Anterior cingulate cortex (tissue), 58 donors: ENCODE data around the gene TRMT1.
A peak's percentile ranks its signal among the peaks of the same experiment; 100 is the strongest.
"Not testable (repeated sequence)": the region's sequence is repeated elsewhere in the genome, so short reads cannot be mapped to it uniquely, and the experiment has no call there.

ENCODE experiments used
- DNase-seq, 58 donors: peaks; one replicate each; lab custom pipeline; 2025; lab: John Stamatoyannopoulos, UW

TRMT1 gene

DNA sequence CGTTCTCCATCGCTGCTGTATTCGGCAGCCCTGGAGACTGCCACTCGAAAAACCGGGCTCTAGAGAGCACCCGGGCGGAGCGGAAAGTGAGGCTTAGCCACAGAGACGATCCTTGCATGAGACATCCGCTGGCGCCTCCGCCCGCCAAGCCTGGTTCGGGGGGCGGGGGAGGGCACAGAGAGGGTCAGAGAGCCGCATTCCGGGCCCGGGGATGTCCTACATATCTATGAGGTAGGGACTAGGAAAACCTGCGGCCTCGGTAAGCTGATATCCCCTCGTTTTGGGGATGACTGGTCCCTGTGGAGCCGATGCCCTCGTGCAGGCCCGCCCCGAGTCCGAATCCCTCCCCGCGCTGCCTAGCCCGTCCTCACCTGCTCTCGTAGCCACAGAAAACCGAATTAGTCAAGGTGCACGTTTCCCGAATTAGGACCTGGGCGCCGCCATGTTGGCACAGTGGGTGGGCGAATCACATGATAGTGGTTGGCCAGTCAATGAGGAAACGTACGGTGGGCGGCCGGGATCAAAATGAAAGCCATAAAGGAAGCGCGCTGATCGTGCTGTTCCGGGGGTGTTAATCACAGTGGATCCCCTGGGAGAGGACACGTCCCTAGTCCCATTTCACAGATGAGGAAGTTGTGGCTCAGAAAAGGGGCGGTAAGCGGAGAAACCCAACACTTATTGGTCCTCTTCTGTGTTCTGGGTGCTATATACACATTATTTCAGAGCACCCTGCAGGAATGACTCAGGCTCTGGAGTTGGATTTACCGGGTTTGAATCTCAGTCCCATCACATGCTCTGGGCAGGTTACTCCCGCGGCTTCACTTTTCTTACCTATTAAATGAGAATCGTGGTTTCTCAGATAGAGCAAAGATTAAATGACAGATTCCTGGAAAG lies at the start of gene TRMT1:
TSS of gene TRMT1 (minus strand) at position 459 of the 894 bp plus-strand sequence. CDS start at position 118, 341 bp downstream.
- DNase-seq: peak; percentile 40 to 95 (median 84)

DNA sequence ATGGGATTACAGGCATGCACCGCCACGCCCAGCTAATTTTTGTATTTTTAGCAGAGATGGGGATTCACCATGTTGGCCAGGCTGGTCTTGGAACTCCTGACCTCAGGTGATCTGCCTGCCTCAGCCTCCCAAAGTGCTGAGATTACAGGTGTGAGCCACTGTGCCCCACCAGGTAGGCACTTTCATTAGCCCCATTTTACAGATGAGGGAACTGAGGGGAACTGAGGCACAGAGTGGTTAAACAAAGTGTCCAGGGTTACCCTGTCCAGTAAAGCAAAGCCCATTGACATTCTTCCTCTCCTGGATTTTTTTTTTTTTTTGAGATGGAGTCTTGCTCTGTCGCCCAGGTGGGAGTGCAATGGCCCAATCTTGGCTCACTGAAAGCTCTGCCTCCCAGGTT lies 49.6 kb upstream of the TRMT1 start:
- DNase-seq: not testable (repeated sequence)

DNA sequence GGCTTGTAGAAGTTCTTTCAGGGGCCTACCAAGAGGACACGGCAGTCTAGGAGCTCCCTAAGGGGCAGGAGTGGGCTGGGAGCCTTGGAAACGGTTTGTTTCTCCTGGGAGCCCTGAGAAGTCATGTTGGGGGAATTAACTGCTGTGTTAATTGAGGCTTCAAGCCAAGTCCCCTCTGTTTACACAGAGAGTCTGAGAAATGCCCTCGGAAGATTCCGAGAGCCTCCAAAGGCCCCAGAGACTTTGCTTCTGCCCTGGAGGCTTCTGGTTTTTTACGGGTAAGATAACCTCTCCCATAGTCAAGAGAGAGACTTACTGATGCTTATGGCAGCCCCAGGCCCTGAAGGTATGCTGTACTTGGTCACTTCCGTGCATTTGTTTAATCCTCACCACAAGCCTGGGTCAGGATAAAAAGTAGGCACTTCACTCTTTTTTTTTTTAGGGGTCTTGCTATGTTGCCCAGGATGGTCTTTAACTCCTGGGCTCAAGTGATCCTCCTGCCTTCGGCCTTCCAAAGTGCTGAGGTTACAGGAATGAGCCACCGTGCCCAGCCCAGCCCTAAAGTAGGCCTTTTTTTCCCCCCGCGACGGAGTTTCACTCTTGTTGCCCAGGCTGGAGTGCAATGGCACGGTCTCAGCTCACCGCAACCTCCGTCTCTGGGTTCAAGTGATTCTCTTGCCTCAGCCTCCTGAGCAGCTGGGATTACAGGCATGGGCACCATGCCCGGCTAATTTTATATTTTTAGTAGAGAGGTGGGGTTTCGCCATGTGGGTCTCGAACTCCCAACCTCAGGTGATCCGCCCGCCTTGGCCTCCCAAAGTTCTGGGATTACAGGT lies 48.8 kb upstream of the TRMT1 start:
- no peak for DNase-seq

DNA sequence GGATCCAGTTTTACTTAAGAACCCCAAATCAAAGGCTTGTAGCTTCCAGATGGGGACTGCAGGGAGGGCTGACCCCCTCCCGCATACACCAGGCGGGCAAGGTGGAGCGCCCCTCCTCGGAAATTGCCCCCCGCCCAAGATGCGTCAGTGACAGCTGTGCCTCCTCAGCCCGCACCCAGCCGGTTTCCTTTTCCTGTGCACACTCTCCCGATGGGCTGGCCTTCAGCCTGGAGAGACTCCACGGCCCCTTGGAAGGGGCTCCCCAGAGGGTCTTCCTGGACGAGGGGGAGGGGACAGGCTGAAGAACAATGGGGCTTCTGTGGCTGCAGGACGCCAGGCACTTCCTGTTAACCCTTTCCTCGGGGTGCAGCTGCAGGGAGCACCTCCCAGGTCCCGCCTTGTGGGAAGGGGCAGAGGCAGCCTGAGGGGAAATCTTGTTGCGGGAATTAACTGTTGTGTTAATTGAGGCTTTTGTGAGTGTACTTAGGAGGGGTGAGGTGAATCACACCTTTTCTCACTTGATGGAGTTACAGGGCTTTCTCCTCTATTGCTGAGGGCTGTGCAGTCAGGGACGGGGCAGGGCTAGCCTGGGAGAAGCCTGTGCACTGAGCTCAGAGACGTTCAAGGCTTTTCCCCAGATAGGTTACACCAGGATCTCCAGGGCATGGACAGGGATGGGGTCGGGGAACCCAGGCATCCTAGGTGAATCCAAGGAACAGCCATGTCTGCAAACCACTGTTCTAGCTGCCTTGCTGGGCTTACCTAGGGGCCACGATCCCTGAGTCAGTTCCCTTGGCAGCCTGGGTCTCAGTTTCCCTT lies 48.0 kb upstream of the TRMT1 start:
- DNase-seq: peak in 20 of 58 donors; percentile 9 to 52 (median 26)

DNA sequence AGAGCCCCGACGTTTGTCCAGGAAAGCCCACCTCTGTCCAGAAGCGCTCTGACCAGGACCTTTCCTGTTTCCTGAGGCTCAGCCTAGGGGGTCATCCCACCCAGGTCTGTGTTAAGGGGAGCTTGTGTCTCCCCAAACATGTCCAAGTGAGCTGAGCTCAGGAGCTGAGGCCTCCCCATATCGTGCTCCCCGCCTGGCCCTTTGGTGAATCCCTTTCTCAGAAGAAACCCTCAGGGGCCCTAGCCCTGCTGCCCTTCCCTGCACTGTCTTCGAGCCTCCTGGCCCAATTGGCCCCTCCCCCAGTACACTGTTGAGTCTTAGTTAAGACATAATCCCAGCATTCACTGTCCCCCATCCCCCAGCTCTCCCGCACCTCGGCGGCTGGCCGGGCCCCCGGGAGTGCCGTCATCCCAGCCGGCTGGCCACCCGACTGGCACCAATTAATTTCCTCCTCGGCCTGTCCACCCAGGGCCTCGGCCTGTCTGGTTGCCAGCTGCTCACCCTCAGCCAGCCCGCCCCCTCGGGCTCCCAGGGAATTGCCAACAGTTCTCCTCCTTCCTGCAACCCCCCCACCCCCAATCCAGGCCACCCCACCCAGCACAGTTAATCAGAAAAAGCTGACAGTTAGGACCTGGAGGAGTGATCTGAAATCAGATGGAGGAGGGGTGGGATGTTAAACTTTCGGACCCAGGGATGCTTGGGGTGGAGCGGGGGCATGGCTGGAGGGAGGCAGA lies 47.2 kb upstream of the TRMT1 start:
- peak in 51 of 58 donors; percentile 6 to 76 (median 52) for DNase-seq

DNA sequence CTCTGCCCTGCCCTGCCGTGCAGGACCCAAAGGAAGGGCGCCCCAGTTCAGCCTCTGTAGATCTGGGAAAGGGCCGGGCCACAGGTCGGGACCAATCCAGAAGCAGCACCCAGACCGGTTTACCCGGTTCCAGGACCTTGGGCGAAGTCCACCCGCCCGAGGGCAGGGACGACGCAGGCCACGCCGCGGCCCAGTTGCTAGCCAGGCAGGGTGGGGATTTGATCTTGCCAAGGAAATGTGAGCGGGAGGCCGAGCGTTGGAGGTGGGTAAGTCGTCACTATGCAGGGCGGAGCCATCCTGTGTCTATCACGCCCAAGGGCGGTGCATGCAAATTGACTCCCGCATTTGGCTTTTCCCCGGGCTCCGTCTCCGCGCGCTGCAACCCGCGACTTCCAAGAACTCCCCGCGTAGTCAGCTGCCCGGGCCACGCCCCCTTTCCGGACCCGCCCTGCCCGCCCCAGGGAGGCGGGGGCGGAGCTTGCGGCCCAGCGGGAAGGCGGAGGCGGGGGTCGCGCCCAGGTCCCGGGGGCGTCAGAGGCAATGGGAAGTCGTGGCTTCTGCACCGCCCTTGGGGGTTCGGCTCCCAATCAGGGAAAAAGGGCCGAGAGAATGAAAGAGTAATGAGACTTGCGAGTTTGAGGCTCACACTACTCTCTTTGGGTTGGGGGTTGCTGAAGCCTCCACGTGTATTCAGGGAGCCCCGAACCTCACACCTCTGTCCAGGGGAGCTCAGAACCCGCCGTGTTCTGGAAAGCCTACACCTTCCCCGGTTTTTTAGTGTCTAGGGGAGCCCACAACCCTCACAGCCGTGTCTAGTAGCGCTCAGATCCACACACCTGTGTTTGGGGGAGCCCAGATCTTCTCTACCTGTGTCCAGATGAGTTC lies 46.4 kb upstream of the TRMT1 start:
- peak; percentile 25 to 94 (median 86) for DNase-seq

DNA sequence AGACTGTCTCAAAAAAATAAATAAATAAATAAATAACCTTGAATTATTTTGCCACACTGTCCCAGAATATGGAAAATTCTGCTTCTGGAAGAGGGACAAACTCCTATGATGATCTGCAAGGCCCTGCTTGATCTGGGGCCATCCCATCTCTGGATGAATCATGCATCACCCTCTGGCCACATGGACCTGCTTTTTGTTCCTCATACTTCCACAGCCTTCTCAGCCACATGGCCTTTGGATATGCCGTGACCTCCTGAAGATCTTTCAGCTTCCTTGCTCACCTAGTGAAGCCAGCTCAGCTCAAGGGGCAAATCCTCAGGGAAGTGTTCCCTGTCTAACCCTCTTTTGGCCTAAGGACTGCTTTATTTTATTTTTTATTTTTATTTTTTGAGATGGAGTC lies 44.0 kb upstream of the TRMT1 start:
- no peak for DNase-seq

DNA sequence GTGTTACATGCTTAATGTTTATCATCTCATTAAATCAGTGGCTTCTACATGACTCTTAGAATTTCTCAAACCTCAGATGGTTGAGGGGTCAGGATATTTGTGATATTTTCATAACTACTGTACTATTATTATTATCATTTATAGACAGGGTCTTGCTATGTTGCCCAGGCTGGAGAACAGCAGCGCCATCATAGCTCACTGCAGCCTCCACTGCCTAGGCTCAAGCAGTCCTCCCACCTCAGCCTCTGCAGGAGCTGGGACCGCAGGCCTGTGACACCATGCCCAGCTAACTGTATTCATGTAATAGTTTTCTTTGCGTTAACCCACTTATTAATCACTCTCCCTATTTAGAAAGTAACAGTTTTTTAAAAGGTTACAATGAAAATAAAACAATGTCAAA lies 43.2 kb upstream of the TRMT1 start:
- DNase-seq: no peak

DNA sequence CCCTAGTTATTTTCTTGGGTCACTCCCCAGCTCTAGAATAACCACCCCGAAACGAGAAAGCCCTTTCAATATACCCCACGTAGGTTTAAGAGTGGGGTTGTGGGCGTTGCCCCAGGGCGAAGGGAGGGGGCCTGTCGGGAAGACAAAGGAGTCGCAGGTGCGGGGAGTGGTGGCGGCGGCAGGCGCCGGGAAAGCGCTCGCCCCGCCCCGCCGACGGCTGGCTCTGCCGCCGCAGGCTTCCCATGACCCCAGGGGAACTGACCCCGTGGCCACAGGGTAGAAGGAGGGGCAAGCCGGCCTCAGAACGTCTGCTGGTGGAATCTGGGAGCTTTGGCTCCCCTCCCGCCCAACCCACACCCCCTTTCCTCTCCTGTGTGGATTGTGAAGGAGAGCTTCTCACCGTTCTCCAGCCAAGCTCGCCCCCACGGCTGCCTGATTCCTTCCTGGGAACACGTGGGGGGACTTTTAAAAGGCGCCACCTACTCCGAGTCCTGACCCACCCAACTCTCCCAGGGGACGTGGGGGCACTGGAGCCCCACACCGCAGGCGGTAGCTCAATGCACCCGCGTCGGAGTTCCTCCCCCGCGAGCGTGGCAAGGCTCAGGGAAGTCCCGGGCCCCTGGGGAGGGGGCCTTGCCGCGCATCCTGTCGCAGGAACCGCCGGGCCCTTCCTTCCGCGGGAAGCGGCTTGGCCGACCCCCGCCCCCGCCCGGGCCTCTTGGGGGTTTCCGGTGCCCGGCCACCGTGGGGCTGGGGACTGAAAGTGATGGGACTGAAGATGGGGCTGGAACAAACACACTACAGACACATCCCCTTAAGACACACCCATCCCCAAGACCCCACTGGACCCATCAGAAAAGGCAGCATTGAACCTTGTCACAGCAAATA lies 39.2 kb upstream of the TRMT1 start:
- DNase-seq: peak in 26 of 58 donors; percentile 13 to 55 (median 27)

DNA sequence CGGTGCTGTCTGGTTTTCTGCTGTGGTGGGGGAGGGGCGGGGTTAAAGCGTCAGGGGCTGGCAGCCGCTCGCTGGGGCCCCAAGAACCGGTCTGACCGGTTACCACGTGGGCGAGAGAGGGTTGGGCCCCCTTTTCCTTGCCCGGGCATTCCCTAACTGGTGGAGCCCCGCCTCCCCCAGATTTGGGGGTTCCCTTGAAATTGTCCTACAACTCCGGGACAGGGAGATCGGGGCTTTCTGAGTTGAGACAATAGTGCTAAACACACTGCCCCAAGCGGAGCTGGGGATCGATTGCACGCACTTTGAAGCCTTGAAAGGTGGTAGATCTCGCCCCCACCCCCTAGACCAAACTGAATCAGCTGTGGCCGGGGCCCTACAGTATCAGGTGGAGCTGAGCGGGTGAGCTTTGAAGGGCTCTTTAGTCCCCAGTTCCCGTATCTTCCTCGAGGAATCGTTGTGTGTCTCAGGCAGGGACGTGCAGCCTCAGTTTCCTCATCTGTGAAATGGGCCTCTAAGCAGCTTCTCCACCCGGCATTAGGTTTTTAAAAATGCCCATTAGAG lies 38.5 kb upstream of the TRMT1 start:
- DNase-seq: peak in 14 of 58 donors; percentile 10 to 52 (median 26)

DNA sequence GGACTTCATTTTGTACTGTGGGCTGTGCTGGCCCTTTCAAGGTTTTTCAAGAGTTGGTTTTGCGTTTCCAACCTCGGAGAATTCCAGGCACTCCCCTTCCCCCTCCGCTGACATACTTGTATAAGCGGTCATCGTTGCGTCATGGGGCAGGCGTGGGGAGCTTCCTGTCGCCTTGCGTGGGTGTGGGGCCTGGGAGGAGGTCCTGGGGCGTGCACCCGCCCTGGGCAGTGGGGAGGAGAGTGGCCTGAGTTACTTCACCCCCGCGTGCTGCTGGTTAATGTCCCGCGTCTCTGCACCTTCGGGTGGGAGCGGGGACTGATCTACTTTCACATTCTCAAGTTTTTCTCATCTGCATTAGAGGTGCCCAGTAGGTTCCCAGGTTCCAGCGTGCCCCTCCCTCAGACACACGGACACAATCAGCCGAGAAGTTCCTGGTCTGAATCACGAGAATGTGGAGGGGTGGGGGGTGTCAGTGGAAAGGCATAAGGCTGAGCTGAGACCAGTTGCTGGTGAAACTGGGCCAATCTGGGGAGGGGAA lies 37.8 kb upstream of the TRMT1 start:
- DNase-seq: peak in 30 of 58 donors; percentile 19 to 53 (median 32)

DNA sequence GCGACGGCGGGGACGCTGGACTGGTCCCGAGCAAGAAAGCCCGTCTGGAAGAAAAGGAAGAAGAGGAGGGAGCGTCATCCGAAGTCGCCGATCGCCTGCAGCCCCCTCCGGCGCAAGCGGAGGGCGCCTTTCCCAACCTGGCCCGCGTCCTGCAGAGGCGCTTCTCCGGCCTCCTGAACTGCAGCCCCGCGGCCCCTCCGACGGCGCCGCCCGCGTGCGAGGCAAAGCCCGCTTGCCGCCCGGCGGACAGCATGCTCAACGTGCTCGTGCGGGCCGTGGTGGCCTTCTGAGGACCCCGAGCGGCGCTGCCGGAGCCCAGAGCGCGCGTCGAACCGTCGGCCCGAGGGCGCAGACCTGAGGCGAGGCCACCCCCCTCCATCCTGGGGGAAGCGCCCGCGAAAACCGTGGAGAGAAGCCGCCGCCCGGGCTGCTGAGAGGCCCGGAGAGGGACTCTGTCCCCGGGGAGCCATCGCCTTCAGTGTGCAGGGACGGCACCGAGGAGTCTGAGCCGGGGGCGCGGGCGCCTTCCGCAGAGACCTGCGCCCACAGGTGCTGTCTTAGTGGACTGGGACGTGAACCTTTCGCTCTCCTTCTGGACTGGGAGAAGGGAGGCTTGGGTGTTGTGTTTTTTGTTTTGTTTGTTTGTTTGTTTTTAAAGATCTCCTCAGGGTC lies 37.2 kb upstream of the TRMT1 start:
- DNase-seq: peak in 4 of 58 donors; percentile 12 to 63 (median 40)

DNA sequence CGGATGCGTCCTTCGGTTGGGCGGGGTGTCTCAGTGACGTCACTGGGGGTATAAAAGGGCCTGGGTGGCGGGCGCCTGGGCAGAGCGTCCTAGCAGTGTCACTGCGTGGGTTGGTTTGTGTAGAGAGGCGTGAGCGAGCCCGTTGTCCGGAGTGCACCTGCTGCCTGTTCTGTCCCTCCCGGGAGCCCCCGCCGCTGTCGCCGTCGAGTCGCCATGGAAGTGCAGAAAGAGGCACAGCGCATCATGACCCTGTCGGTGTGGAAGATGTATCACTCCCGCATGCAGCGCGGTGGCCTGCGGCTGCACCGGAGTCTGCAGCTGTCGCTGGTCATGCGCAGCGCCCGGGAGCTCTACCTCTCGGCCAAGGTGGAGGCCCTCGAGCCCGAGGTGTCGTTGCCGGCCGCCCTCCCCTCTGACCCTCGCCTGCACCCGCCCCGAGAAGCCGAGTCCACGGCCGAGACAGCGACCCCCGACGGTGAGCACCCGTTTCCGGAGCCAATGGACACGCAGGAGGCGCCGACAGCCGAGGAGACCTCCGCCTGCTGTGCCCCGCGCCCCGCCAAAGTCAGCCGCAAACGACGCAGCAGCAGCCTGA lies 36.5 kb upstream of the TRMT1 start:
- peak in 57 of 58 donors; percentile 56 to 97 (median 92) for DNase-seq

DNA sequence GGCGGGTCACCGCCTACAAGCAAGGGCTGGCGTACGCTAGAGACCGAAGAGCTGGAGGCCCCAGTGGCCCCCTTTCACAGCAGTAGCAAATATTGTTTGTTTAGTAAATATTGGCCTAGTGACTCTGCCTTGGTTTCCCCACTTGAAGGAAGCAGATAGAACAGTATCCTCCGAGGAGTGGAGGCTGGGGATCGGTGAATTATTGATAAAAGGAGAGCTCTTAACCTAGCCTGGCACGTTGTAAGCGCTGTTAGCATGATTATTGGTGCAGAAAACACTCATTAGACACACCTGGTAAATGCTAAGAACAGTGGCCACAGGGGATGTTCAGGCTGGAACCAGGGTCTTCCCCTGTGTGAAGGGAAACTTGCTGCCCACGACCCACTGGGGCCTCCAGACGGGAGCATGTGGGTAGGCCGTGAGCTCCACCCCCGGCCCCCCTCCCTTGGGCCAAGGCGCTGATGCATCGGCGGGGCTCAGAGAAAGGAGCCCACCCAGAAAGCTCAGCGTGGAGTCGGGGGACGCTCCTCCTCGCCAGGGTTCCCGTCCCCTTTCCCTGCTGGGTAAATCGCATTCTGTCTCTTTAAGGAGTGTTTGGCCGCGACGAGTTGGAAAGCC lies 35.9 kb upstream of the TRMT1 start:
- peak in 1 of 58 donors; percentile 80 for DNase-seq

DNA sequence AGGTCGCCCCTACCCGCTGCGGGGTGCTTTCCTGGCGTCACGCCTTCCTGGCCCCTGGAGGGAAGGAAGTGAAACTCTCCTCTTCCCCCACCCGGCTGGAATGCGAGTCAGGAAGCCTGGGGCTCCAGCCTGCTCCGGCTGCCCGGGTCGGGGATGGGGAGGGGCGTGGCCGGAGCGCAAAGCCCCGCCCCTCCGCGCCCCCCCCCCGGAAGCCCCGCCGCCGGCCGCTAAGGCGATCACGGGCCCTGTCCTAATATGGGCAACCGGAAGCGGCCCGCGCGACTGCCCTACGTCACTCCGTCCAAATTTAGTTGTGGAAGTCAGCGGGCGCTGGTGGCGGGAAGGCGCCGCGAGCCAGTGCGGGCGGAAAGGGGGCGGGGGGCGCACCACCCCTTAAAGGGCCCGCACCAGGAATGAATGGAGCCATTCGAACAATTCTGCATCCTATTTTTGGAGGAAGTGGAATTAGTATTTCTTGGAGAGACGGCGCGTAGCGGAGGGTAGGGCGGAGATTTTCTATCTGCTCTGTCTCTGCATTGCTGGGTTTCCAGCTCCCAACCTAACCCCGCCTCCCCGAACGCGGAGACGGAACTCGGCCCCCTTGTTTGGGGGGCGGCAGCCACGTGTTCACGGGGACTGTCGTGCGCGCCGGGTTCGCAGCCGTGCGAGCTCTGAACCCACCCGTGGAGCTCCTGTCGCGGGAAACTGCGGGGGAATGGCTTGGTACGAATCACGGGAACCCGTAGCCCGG lies 35.2 kb upstream of the TRMT1 start:
- DNase-seq: peak; percentile 76 to 98 (median 96)
